Heart left ventricle (tissue), 16 donors: ENCODE data around the gene CABLES2. TPM values are rescaled to one million over a fixed set of nuclear protein-coding genes. Genes with fewer than 3 reads are reported as not detected.

Experiments used
- ATAC-seq, 4 donors: fragments of 200-7000 bp; cut with Tn5 transposase; one replicate each; pipeline ENCODE4 v1.9.1; 2020 to 2022; ENCODE audit warnings: moderate library complexity in 4 of 4, mild to moderate bottlenecking in 3 of 4, moderate number of reproducible peaks in 1 of 4
- DNase-seq, 5 donors: peaks; one replicate each; pipeline ENCODE4 v3.0.0-alpha.2; 2020
- H3K27ac ChIP-seq, 12 donors: fragments of 200-600 bp; sonication (generic) in 4 of 12; one replicate each; pipeline versions ENCODE4 v1.5.0 to v1.8.0; 2016 to 2022; ENCODE audit warnings: mild to moderate bottlenecking in 2 of 12
- H3K27me3 ChIP-seq, 9 donors: fragments of 200-600 bp; sonication (generic) in 2 of 9; one replicate each; pipeline versions ENCODE4 v1.5.1 to v1.8.0; 2016 to 2022; ENCODE audit warnings: mild to moderate bottlenecking in 3 of 9
- H3K36me3 ChIP-seq, 9 donors: fragments of 200-600 bp; sonication (generic) in 2 of 9; one replicate each; pipeline versions ENCODE4 v1.5.0 to v1.8.0; 2018 to 2022; ENCODE audit warnings: mild to moderate bottlenecking in 2 of 9
- H3K4me1 ChIP-seq, 12 donors: fragments of 200-600 bp; sonication (generic) in 4 of 12; one replicate each; pipeline versions ENCODE4 v1.5.0 to v1.8.0; 2016 to 2022; ENCODE audit warnings: mild to moderate bottlenecking in 3 of 12
- H3K4me3 ChIP-seq, 12 donors: fragments of 200-600 bp; sonication (generic) in 4 of 12; one replicate each; pipeline versions ENCODE4 v1.5.0 to v1.8.0; 2017 to 2022; ENCODE audit warnings: mild to moderate bottlenecking in 9 of 12, moderate library complexity in 4 of 12
- H3K9me3 ChIP-seq, 12 donors: fragments of 200-600 bp; sonication (generic) in 4 of 12; one replicate each; pipeline versions ENCODE4 v1.5.0 to v1.8.0; 2016 to 2022; ENCODE audit warnings: mild to moderate bottlenecking in 1 of 12
- POLR2A ChIP-seq, 2 donors: fragments of 450-650 bp; IDR thresholded peaks; one replicate each; pipeline ENCODE4 v1.6.1; 2017; ENCODE audit warnings: antibody characterized with exemption in 2 of 2, mild to moderate bottlenecking in 2 of 2, moderate library complexity in 2 of 2
- WGBS, 4 donors: extraction: QIAGEN DNeasy Blood & Tissue Kit in 2 of 4; methylation state at CpG; one replicate each; pipeline versions ENCODE4 v1.1.5 to v1.1.7; 2013 to 2018; 5-methylcytosine and 5-hydroxymethylcytosine counted together
- intact Hi-C, 10 donors: fragments of 100-400 bp; cut with DNase I; formaldehyde crosslinking; loops; one replicate each; pipeline versions ENCODE4 v1.11.1 to v1.14.2; 2022
- polyA plus RNA-seq, 2 donors: library from polyadenylated mRNA; stranded (reverse); fragments of 200-250 nt; gene quantifications; one replicate each; pipeline ENCODE4 v1.2.3, GENCODE V29; 2013
- total RNA-seq, 9 donors: library from RNA; depleted of rRNA in 2 of 9; stranded (reverse); fragments of >200 nt in 2 of 9; fragmentation: NEBNext Ultra II Directional in 3 of 9; extraction: Animal tissue kit (Norgen Biotek cat#: 25700) in 3 of 9; gene quantifications; one replicate each; pipeline versions ENCODE4 v1.1.0 to v1.2.4, GENCODE V29; 2016 to 2023
- TF ChIP-seq, protein P1 (sequence below), 12 donors: fragments of 200-600 bp; sonication (generic) in 4 of 12; IDR thresholded peaks; one replicate each; pipeline versions ENCODE4 v1.5.0 to v1.8.0; 2018 to 2022; ENCODE audit warnings: antibody characterized with exemption in 12 of 12, mild to moderate bottlenecking in 5 of 12
- donor health status: ischemic (EF 13 %, LVEDD 7.1; RV severe dilation, severe dysfunction).
- donor health status: healthy with polysubstance abuse.
- donor health status: DM: no; HTN: yes; CAD: no.
- donor health status: DM: no; HTN: no; CAD: no.
- donor health status: ischemic (EF 25% LVEDD 6.9; RV normal size, moderate dysfunction).
- donor health status: ischemic (EF 25% LVEDD 5.7; RV mildly dilated, moderate dysfunction).
- donor health status: healthy.
- donor health status: DM: yes; HTN: yes; CAD: no.
- donor health status: ischemic (EF 35%, LVEDD 5.7; RV mildly dilated, moderate dysfunction).
- donor health status: nonischemic (EF 11% LVEDD 7.7; RV severe dilation, severe dysfunction).
- donor health status: DM: yes; HTN: yes; CAD: no.
- donor health status: PGD.
- donor health status: ischemic (EF 29% LVEDD 5.4; RV normal size, mild dysfunction).
- donor health status: nonischemic (EF 23%, LVEDD 6.1; RV moderate dilation, normal function).

The CABLES2 gene
- total and polyA plus RNA-seq, 11 donors = 2.9 to 12.0 (median 8.8) TPM

DNA sequence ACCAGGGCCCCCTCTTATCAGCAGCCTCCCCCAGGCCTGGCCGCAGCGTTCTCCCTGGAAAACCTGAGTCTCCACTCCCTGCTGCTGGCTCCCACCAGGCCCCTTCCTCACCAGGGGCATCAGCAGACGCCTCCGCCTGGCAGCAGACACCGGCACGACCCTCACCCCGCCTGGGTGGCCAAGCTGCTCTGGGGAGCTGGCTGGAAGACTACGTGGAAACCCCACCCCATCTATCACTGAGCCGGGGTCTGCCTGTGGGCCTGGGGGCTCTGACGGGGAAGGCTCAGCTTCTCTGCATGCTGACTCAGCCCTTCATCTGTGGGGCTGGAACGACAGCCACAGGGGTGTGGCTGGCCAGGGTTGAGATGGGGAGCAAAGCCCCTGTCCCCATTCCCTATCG lies 39.4 kb upstream of the CABLES2 start:
- Histone ChIP-seq H3K36me3 (no peaks in the 10 kb centered on the region), H3K4me1 (peaks cover 0 to 3% (median 0%) of the 10 kb centered on the region in 12 donors), H3K27ac (no peak overlapping the region), H3K27me3 (peaks cover 0 to 46% (median 8%) of the 10 kb centered on the region in 9 donors), H3K4me3 (no peak overlapping the region), H3K9me3 (no peaks in the 10 kb centered on the region)
- DNase-seq = no peak
- 34 to 49% (median 44%) methylated on average over 9 to 12 of the region's 12 CpGs for WGBS, 4 donors
- ATAC-seq = no peak
- TF ChIP-seq, protein P1, sequence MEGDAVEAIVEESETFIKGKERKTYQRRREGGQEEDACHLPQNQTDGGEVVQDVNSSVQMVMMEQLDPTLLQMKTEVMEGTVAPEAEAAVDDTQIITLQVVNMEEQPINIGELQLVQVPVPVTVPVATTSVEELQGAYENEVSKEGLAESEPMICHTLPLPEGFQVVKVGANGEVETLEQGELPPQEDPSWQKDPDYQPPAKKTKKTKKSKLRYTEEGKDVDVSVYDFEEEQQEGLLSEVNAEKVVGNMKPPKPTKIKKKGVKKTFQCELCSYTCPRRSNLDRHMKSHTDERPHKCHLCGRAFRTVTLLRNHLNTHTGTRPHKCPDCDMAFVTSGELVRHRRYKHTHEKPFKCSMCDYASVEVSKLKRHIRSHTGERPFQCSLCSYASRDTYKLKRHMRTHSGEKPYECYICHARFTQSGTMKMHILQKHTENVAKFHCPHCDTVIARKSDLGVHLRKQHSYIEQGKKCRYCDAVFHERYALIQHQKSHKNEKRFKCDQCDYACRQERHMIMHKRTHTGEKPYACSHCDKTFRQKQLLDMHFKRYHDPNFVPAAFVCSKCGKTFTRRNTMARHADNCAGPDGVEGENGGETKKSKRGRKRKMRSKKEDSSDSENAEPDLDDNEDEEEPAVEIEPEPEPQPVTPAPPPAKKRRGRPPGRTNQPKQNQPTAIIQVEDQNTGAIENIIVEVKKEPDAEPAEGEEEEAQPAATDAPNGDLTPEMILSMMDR (IDR thresholded peaks at IDR 0.05) = no peak
- no peak for TF ChIP-seq POLR2A (IDR thresholded peaks at IDR 0.05)
- intact Hi-C loops = no loop called here

DNA sequence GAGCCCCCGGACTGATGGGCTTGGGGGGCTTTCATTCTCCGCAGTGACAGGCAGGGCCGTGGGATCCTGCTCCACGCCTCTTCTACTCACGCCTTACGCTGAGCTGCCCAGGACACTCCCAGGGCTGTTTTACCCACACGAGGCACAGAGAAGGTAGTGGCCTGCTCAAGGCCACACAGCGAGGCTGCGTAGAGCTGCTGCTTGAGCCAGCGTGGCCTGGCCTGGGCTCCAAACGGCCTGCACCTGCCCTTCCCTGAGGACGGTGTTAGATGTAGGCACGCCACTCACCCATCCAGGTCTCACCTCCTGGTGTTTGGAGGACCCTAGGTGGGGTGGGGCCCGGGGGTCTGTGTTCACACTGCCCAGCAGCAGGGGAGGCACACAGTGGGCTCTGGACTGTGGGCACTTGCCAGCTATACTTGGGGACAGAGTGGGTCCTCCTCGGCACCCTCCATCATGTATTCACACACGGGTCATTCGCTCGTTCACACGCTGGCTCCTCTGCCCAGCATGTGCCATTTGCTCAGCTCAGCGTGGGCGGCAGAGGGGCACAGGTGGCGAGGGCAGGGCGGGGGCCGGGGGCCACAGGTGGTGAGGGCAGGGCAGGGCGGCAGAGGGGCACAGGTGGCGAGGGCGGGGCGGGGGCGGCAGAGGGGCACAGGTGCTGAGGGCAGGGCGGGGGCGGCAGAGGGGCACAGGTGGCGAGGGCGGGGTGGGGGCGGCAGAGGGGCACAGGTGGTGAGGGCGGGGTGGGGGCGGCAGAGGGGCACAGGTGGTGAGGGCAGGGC lies 38.7 kb upstream of the CABLES2 start:
- peaks cover 0 to 46% (median 8%) of the 10 kb centered on the region in 9 donors for H3K27me3 ChIP-seq

DNA sequence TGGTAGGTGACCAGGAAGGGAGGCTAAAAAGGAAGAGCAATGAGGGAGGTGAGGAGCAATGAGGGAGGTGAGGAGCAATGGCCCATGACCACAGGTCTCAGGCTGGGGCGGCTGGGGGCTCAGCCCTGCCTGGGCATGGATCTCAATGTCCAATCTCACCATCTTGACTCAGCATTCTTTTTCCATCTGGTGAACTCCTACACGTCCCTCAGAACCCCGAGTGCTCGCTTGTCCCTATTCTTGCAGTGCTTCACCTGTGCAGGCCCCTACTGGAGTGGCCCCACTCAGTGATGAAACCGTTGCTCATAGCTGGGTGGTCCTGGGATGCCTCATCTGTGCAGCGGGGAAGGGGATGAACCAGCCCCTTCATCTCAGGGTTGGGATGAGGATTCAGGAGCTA lies 37.2 kb upstream of the CABLES2 start:
- Histone ChIP-seq H3K27ac (no peak overlapping the region), H3K27me3 (peaks cover 0 to 45% (median 3%) of the 10 kb centered on the region in 9 donors), H3K36me3 (no peaks in the 10 kb centered on the region), H3K9me3 (no peaks in the 10 kb centered on the region), H3K4me3 (no peak overlapping the region), H3K4me1 (no peaks in the 10 kb centered on the region)
- intact Hi-C loops = no loop called here
- DNase-seq = no peak
- ATAC-seq = no peak
- WGBS, 4 donors = 83 to 95% (median 93%) methylated on average over 6 of the region's 6 CpGs
- no peak for TF ChIP-seq POLR2A (IDR thresholded peaks at IDR 0.05)
- TF ChIP-seq, protein P1 (IDR thresholded peaks at IDR 0.05) = no peak

More for the DNA sequence above, 38.7 kb upstream of the CABLES2 start:
- H3K4me1 ChIP-seq = peaks cover 0 to 3% (median 0%) of the 10 kb centered on the region in 12 donors
- 85 to 91% (median 89%) methylated on average over 15 to 36 of the region's 36 CpGs for WGBS, 4 donors
- intact Hi-C loops = no loop called here
- no peak overlapping the region for H3K4me3 ChIP-seq
- no peak for DNase-seq
- no peaks in the 10 kb centered on the region for H3K36me3 ChIP-seq
- H3K27ac ChIP-seq = no peak overlapping the region
- H3K9me3 ChIP-seq = no peaks in the 10 kb centered on the region
- TF ChIP-seq, protein P1 (IDR thresholded peaks at IDR 0.05) = no peak
- TF ChIP-seq POLR2A (IDR thresholded peaks at IDR 0.05) = no peak
- ATAC-seq = no peak

DNA sequence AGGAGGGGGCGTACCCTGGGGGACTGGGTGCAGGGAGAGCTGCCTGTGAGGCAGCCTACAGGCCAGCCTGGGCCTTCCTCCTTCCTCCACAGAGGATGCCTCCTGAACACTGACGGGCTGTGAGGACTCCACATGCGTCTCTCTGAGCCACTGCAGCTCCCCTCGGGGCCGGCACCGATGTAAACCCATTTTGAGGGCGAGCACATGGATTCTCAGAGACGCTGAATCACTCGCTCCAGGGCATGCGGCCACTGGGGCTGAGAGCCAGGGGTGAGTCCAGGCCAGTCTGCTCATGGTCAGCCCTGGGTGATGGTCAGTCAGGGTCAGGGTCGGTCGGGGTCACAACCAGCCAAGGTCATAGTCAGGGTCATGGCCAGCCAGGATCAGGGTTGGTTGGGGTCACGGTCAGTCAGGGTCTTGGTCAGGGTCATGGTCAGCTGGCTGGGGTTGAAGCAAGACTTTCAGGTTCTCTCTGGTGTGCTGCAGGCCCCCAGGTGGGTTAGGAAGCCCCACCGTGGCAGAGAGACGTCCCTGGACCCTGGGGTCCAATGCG lies 35.0 kb upstream of the CABLES2 start:
- intact Hi-C loops = no loop called here
- ATAC-seq (no peak), DNase-seq (no peak)
- H3K27ac ChIP-seq = no peak overlapping the region
- no peaks in the 10 kb centered on the region for H3K36me3 ChIP-seq
- H3K27me3 ChIP-seq = peaks cover 0 to 32% (median 0%) of the 10 kb centered on the region in 9 donors
- H3K9me3 ChIP-seq = no peaks in the 10 kb centered on the region
- 70 to 89% (median 85%) methylated on average over 2 to 16 of the region's 16 CpGs for WGBS, 4 donors
- TF ChIP-seq, protein P1 (IDR thresholded peaks at IDR 0.05) = no peak
- no peak for TF ChIP-seq POLR2A (IDR thresholded peaks at IDR 0.05)
- no peaks in the 10 kb centered on the region for H3K4me1 ChIP-seq
- no peak overlapping the region for H3K4me3 ChIP-seq
